KOPT-K1 (cell line): ENCODE measurements around the gene DES.

ENCODE experiments used
- H3K27ac ChIP-seq: fragments of 200-600 bp; sonication (generic); 2 replicates; pipeline ENCODE4 v1.5.1; 2016; ENCODE audit warnings: antibody characterized with exemption, mild to moderate bottlenecking, low read depth, low read length; ENCODE audit not compliant: poor library complexity, severe bottlenecking
- H3K36me3 ChIP-seq: fragments of 200-600 bp; sonication (generic); 2 replicates; pipeline ENCODE4 v1.5.1; 2017; ENCODE audit warnings: antibody characterized with exemption, mild to moderate bottlenecking, low read length, moderate library complexity; ENCODE audit not compliant: insufficient read depth
- H3K9me3 ChIP-seq: fragments of 200-600 bp; sonication (generic); 2 replicates; pipeline ENCODE4 v1.5.1; 2017; ENCODE audit warnings: antibody characterized with exemption, low read length, mild to moderate bottlenecking; ENCODE audit not compliant: insufficient read depth, poor library complexity, severe bottlenecking

The DES gene

DNA sequence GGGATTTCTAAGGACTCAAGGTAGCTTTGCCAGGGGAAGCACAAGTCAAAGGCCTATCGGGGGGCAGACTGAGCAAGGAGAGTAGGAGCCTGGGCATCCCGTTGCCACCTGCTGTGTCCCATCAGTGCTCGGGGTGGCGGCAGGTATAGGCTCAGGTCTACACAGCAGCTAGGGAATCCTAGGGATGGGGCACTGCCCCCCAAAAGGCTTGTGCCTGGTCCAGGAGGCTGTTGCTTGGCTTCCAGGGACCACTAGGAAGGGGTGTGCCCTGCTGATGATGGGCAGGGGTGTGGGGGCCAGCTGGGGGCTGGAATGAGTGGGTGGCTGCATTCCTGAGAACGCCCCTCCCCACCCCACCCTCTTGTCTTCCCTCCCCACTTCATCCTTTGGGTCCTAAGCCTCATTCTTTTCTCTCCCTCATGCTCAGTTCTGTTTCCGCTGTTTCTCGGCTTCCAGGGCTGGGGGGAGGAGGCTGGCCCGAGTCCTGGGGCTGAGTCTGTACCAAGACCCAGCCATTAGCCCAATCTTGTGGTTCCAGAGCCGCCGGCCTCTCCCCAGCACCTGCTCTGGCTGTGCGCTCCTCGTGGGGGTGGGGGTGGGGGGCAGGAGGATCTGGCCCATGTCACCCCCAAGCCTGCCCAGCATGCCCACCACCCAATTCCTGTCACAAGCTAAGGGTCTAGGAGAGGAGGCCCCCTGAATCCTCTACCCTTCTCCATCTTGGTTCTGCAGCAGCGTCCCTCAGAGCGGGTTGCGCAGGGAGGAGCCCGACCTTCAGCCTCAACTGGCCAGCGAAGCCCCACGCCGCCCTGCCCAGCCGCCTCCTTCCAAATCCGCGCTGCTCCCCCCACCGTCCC is 29.3 kb downstream of the DES start:
- no peaks in the 10 kb centered on the region for H3K9me3 ChIP-seq
- no peak overlapping the region for H3K27ac ChIP-seq
- no peaks in the 10 kb centered on the region for H3K36me3 ChIP-seq

DNA sequence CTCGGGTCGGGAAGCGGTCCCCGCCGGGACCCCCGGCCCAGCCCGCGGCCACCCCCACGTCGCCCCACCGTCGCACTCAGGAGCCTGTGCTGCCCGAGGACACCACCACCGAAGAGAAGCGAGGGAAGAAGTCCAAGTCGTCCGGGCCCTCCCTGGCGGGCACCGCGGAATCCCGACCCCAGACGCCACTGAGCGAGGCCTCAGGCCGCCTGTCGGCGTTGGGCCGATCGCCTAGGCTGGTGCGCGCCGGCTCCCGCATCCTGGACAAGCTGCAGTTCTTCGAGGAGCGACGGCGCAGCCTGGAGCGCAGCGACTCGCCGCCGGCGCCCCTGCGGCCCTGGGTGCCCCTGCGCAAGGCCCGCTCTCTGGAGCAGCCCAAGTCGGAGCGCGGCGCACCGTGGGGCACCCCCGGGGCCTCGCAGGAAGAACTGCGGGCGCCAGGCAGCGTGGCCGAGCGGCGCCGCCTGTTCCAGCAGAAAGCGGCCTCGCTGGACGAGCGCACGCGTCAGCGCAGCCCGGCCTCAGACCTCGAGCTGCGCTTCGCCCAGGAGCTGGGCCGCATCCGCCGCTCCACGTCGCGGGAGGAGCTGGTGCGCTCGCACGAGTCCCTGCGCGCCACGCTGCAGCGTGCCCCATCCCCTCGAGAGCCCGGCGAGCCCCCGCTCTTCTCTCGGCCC is 30.1 kb downstream of the DES start:
- Histone ChIP-seq H3K36me3 (no peaks in the 10 kb centered on the region), H3K9me3 (no peaks in the 10 kb centered on the region), H3K27ac (no peak overlapping the region)

GRCh38 chr2:219448776-219449341 is 30.7 kb downstream of the DES start:
- Histone ChIP-seq H3K36me3 (no peaks in the 10 kb centered on the region), H3K27ac (no peak overlapping the region), H3K9me3 (no peaks in the 10 kb centered on the region)

DNA sequence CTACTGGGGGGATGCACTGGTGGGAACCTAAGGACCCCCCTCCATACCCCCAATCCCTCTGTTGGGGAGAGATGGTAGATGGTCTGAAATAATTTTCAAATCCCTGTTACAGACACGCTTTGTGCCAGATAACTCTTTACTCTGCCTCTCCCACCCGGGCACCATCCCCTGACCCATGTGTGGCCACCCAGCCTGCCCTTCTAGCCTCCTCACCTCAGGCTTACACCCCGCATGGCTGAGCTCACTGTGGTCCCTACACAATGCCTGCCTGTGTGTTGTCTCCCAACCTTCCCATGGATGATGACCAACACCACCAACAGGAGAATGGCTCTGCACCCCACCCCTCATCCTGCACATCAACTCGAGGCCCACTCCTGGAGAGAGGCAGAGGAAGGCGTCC is 31.4 kb downstream of the DES start:
- Histone ChIP-seq H3K36me3 (no peaks in the 10 kb centered on the region), H3K9me3 (no peaks in the 10 kb centered on the region), H3K27ac (no peak overlapping the region)

GRCh38 chr2:219451661-219452360 is 33.6 kb downstream of the DES start:
- H3K27ac ChIP-seq, result no peak overlapping the region
- no peaks in the 10 kb centered on the region for H3K9me3 ChIP-seq
- H3K36me3 ChIP-seq, result no peaks in the 10 kb centered on the region

GRCh38 chr2:219452361-219453317 is 34.5 kb downstream of the DES start:
- Histone ChIP-seq H3K36me3 (no peaks in the 10 kb centered on the region), H3K9me3 (no peaks in the 10 kb centered on the region), H3K27ac (no peak overlapping the region)

GRCh38 chr2:219453671-219454590 is 35.8 kb downstream of the DES start:
- Histone ChIP-seq H3K9me3 (no peaks in the 10 kb centered on the region), H3K36me3 (no peaks in the 10 kb centered on the region), H3K27ac (no peak overlapping the region)

GRCh38 chr2:219455581-219455980 is 37.4 kb downstream of the DES start:
- Histone ChIP-seq H3K36me3 (no peaks in the 10 kb centered on the region), H3K27ac (no peak overlapping the region), H3K9me3 (no peaks in the 10 kb centered on the region)

DNA sequence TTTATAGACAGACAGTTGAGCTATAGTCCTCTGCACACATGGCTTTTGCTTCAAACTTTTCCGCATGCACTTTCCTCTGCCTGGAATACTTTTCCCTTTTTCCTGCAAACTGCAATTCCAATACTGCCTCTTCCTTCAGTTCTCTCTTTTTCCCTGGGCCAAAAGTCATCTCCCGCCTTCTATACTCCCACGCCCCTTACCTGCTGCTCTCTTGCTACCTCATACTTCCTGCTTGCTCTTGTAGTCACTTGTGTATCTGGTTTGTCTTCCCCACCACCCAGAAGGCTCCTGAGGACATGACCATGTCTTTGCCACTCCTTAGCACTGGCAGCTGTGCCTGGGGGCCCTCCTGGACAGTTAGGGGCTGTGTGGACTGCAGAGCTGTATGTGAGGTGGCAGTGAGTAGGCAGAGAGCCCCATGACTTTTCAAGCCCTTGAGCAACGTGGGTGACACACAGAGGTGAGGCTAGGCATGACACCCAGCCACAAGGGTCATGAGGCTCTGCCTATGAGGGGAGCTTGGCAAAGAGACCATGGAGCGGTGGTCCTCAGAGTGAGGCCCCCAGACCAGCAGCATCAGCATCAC is 39.7 kb downstream of the DES start:
- H3K9me3 ChIP-seq, result no peaks in the 10 kb centered on the region
- no peaks in the 10 kb centered on the region for H3K36me3 ChIP-seq
- no peak overlapping the region for H3K27ac ChIP-seq

DNA sequence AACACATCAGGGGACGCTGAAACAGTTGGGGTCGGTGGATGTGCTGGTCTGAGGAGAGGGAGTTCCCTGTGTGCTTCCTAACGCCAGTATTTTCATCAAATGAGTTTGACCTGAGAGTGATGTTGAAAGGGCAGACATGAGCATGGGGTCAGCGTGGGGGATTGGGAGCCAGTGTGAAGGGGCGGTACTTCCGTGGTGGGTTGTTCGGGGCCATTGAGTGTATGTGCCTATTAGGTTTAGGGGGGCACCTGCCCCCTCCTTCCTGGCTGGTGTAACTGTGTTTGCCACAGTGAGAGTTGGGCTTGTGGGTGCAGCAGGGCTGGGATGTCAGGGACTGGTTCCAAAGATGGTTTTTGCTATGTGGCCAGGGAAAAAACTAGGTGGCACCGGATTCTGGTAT is 40.8 kb downstream of the DES start:
- Histone ChIP-seq H3K36me3 (no peaks in the 10 kb centered on the region), H3K9me3 (no peaks in the 10 kb centered on the region), H3K27ac (no peak overlapping the region)

DNA sequence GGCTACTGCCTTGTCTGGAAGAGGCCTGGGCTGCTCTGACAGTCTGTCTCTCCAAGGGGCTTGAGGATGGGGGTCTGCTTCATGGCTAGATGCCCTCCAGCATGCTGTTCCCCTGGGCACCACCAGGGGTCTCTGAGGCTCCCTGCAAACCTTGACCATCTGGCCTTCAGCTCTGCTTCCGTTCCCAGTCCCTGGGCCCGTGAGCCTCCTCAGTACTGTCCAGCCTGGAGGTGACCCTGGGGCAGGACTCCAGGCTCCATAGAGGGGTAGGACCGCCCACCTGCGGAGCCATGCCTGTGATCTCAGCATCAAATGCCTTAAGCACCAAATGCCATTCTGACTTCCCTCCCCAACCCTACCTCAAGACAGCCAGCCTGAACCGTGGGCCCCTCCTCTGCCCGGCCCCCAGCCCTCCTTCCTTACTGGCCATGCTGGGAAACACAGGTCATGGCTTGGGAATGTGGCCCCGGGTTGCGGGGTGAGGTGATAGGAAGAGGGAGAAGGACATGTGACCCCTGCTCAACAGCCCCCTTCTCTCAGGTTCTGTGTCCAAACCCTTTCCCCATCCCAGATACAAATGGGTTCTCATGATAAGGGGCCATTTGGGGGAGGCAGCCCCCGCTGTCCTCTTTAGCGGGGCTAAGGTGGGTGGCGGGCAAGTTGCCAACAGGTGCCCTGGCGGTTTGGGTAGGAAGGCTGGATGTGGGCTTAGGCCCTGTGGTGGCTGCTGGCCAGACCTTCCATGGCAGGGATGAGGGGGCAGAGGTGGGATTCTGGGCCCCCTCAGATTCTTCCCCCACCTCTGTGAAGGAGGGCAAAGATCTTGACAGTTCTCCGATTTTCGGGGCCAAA is 41.5 kb downstream of the DES start:
- no peak overlapping the region for H3K27ac ChIP-seq
- no peaks in the 10 kb centered on the region for H3K36me3 ChIP-seq
- no peaks in the 10 kb centered on the region for H3K9me3 ChIP-seq

DNA sequence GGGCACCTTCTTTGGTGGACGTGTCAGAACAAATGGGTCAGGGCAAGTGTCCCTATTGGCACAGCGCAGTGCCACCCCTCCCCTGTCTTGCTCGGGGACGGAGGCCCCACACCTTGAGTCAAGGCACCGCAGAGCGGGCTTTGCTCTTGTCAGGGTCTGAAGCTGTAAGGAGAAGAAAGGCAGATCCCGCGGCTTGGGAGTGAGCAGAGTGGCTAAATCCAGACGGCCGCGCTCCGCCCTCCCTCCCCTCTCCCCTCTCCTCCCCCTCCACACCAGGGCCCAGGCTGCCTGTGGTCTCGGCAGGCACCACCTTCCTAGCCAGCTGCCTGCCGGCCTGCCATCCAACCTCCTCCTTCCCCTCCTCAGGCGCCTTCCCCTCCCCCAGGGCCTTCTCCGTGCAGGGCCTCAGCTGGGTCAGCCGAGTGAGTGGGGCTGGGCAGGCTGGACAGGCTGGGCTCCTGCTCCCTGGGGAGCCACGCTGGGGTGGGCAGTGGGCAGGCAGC is 42.3 kb downstream of the DES start:
- H3K9me3 ChIP-seq, result no peaks in the 10 kb centered on the region
- no peak overlapping the region for H3K27ac ChIP-seq
- no peaks in the 10 kb centered on the region for H3K36me3 ChIP-seq
